HEK293T (cell line): ENCODE data around the gene HTR2A.

Experiments
- BHLHE40 ChIP-seq: fragments of 450-650 bp; IDR thresholded peaks from 2 replicates; pipeline ENCODE4 v1.6.1; 2016; ENCODE audit warnings: mild to moderate bottlenecking, moderate library complexity, borderline replicate concordance
- FOXK2 ChIP-seq: fragments of 450-650 bp; IDR thresholded peaks from 2 replicates; pipeline ENCODE4 v1.6.1; 2016; ENCODE audit warnings: mild to moderate bottlenecking
- FOXM1 ChIP-seq: fragments of 450-650 bp; IDR thresholded peaks from 2 replicates; pipeline ENCODE4 v1.6.1; 2017; ENCODE audit warnings: mild to moderate bottlenecking, borderline replicate concordance
- LEF1 ChIP-seq: fragments of 450-650 bp; IDR thresholded peaks from 2 replicates; pipeline ENCODE4 v1.6.1; 2017; ENCODE audit warnings: mild to moderate bottlenecking, borderline replicate concordance
- SP1 ChIP-seq: fragments of 450-650 bp; IDR thresholded peaks from 2 replicates; pipeline ENCODE4 v1.6.1; 2017
- SUZ12 ChIP-seq: fragments of 450-650 bp; IDR thresholded peaks from 2 replicates; pipeline ENCODE4 v1.6.1; 2016; ENCODE audit warnings: mild to moderate bottlenecking
- ZNF384 ChIP-seq: fragments of 450-650 bp; IDR thresholded peaks from 2 replicates; pipeline ENCODE4 v1.6.1; 2016

DNA sequence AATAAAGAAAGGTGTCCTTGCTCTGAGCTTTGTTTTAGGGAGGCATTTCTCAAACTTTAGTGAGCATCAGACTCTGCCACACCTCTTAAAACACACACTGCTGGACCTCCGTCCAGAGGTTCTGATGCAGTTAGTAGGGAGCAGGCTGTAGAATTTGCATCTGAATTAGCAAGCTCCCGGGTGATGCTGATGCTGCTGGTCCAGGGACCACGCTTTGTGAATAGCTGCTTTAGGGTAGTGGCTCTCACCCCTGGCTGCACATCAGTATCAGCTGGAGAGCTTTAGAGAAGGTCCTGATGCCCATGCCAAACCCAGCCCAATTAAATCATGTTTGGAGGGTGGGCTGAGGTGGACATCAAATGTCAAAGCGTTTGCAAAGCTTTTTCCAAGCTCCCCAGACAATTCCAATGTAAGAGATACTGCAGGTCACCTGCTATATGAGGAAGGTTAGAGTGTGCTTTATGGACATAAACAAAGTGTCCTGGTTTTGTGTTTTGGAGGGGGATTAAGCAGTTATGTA, 3.6 kb downstream of the HTR2A start:
- no peak for TF ChIP-seq FOXK2
- TF ChIP-seq SP1: no peak
- no peak for TF ChIP-seq ZNF384
- TF ChIP-seq BHLHE40: no peak
- no peak for TF ChIP-seq LEF1
- no peak for TF ChIP-seq SUZ12
- TF ChIP-seq FOXM1: no peak
